K562 (cell line): Measurements from ENCODE around the gene WDR91. TPM values are rescaled to one million over a fixed set of nuclear protein-coding genes. Genes with fewer than 3 reads are reported as not detected.

Experiments used
- ARHGAP35 ChIP-seq: fragments of 450-650 bp; IDR thresholded peaks from 2 replicates; pipeline ENCODE4 v1.6.1; 2018; ENCODE audit not compliant: partially characterized antibody
- FIP1L1 ChIP-seq: fragments of 200-400 bp; formaldehyde crosslinking; IDR thresholded peaks from 2 replicates; pipeline ENCODE4 v1.6.1; 2018; ENCODE audit warnings: mild to moderate bottlenecking, low read depth, low read length; ENCODE audit not compliant: poor library complexity, severe bottlenecking
- MLLT1 ChIP-seq, 2 experiments: fragments of 450-650 bp; IDR thresholded peaks; 2 replicates each; pipeline ENCODE4 v1.6.1; 2016
- NCOR1 ChIP-seq: fragments of 450-650 bp; IDR thresholded peaks from 2 replicates; pipeline ENCODE4 v1.6.1; 2016; ENCODE audit warnings: mild to moderate bottlenecking, moderate library complexity
- RBM22 ChIP-seq: fragments of 200-400 bp; formaldehyde crosslinking; IDR thresholded peaks from 2 replicates; pipeline ENCODE4 v1.6.1; 2018; ENCODE audit warnings: low read length, low read depth; ENCODE audit not compliant: poor library complexity, severe bottlenecking
- TAF1 ChIP-seq: IDR thresholded peaks from 2 replicates; pipeline ENCODE4 v1.6.1; 2011; ENCODE audit warnings: mild to moderate bottlenecking, low read length, moderate library complexity; ENCODE audit not compliant: insufficient read depth, control insufficient read depth, severe bottlenecking; ENCODE audit errors: extremely low read depth
- THRAP3 ChIP-seq: fragments of 450-650 bp; IDR thresholded peaks from 2 replicates; pipeline ENCODE4 v1.6.1; 2016; ENCODE audit warnings: mild to moderate bottlenecking, inconsistent platforms, borderline replicate concordance
- XRCC3 ChIP-seq: fragments of 450-650 bp; IDR thresholded peaks from 2 replicates; pipeline ENCODE4 v1.6.1; 2017; ENCODE audit warnings: mild to moderate bottlenecking, moderate library complexity
- ZFP30 ChIP-seq: fragments of 250-450 bp; sonication (Bioruptor Pico); IDR thresholded peaks from 2 replicates; pipeline ENCODE4 v1.8.0; 2022; ENCODE audit warnings: moderate library complexity, mild to moderate bottlenecking, inconsistent platforms, borderline replicate concordance
- ZKSCAN8 ChIP-seq: fragments of 200-800 bp; sonication (Bioruptor generic); IDR thresholded peaks from 2 replicates; pipeline ENCODE4 v1.6.1; 2016; ENCODE audit warnings: missing genetic modification characterization, missing compliant biosample characterization
- ZNF23 ChIP-seq: fragments of 250-450 bp; sonication (Bioruptor Pico); IDR thresholded peaks from 2 replicates; pipeline ENCODE4 v1.4.0; 2020; ENCODE audit warnings: mild to moderate bottlenecking
- ZNF311 ChIP-seq: fragments of 250-450 bp; sonication (Bioruptor Pico); IDR thresholded peaks from 2 replicates; pipeline ENCODE4 v1.4.0; 2020; ENCODE audit warnings: mild to moderate bottlenecking, moderate library complexity
- ZNF318 ChIP-seq, 2 experiments: fragments of 450-650 bp; IDR thresholded peaks; 2 replicates each; pipeline ENCODE4 v1.6.1; 2016; ENCODE audit warnings: mild to moderate bottlenecking in 2 of 2, borderline replicate concordance in 1 of 2, low read depth in 1 of 2, moderate library complexity in 1 of 2
- ZNF444 ChIP-seq: fragments of 250-450 bp; sonication (Bioruptor Pico); IDR thresholded peaks from 2 replicates; pipeline ENCODE4 v1.4.0; 2020; ENCODE audit warnings: mild to moderate bottlenecking, moderate library complexity
- ZNF830 ChIP-seq: fragments of 250-450 bp; sonication (Bioruptor Pico); IDR thresholded peaks from 2 replicates; pipeline ENCODE4 v1.5.0; 2021; ENCODE audit warnings: mild to moderate bottlenecking
- polyA plus RNA-seq, 8 experiments: library from polyadenylated mRNA; depleted of rRNA in 4 of 8; stranded (reverse) in 5 of 8; unstranded in 3 of 8; fragments of >200 nt; fragmentation: Nextera tagmentation in 2 of 8; fragmentation: Illumina TruSeq in 1 of 8; extraction: Ambion mirVana in 2 of 8; extraction: Trizol in 1 of 8; gene quantifications; 2 replicates each; pipeline versions ENCODE4 v1.2.1 to v1.2.3, GENCODE V29; 2011 to 2014; ENCODE audit warnings: inconsistent platforms in 1 of 8, missing spikeins in 1 of 8
- total RNA-seq, 7 experiments: library from RNA; depleted of rRNA in 6 of 7; stranded (reverse); fragments of >200 nt in 6 of 7; fragmentation: Illumina TruSeq in 2 of 7; extraction: Trizol in 2 of 7; gene quantifications; 2 replicates each; pipeline versions ENCODE4 v1.2.1 to v1.2.3, GENCODE V29; 2011 to 2021; ENCODE audit warnings: low replicate concordance in 1 of 7
- TF ChIP-seq, protein P1 (sequence below): sonication (generic); formaldehyde crosslinking; IDR thresholded peaks from 2 replicates; pipeline ENCODE4 v1.4.0; 2020; ENCODE audit warnings: mild to moderate bottlenecking, missing genetic modification reagents

WDR91 gene
- total and polyA plus RNA-seq, 9 of the 15 experiments (the other 6 are each of a cell fraction or from before 2014, with no cell fraction given), result 1.9 to 18.2 (median 9.8) TPM

DNA sequence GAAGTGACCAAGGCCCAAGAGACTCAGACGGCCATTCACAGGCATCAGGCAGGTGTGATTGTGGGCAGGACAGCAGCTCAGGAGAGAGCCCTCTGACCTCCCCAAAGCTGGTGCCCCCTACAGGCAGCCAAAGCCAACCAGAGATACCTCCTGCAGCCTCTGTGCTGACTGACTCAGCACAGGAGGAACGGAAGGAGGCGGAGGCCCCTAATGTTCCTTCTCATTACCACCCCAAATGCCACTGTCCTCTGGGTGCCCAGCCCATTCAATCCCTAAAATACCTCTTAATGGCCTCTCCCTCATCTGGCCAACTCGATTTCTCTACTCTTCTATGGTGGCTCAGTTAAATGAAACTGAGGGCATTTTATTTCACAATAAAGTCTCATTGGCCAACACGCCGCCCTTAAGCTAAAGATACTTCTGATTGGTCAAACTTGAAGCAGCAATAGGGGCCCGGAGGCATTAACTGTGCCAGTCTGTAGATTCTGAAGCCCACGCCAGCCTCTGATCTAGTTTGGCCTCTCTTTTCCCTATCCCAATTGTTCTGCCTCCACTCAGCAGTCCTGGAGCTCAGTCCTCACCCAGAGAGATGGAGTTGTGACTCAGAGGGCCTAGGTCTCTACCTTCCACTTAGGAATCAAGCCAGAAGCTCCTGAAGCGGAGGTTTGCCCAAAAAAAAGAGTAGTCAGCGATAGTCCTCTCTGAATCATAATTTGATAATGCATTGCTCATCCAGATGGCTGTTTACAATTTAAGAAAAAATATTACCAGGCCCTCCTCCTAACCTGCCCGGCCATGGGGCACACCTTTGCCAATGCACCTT is 42.0 kb downstream of the WDR91 start (continued):
- no peak for TF ChIP-seq MLLT1 (IDR thresholded peaks at IDR 0.05)
- no peak for TF ChIP-seq ZFP30 (CRISPR knock-in tag)
- no peak for TF ChIP-seq ZNF444 (CRISPR knock-in tag)
- no peak for TF ChIP-seq TAF1
- TF ChIP-seq, protein P1, sequence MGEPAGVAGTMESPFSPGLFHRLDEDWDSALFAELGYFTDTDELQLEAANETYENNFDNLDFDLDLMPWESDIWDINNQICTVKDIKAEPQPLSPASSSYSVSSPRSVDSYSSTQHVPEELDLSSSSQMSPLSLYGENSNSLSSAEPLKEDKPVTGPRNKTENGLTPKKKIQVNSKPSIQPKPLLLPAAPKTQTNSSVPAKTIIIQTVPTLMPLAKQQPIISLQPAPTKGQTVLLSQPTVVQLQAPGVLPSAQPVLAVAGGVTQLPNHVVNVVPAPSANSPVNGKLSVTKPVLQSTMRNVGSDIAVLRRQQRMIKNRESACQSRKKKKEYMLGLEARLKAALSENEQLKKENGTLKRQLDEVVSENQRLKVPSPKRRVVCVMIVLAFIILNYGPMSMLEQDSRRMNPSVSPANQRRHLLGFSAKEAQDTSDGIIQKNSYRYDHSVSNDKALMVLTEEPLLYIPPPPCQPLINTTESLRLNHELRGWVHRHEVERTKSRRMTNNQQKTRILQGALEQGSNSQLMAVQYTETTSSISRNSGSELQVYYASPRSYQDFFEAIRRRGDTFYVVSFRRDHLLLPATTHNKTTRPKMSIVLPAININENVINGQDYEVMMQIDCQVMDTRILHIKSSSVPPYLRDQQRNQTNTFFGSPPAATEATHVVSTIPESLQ (CRISPR knock-in tag), result no peak
- TF ChIP-seq THRAP3, result no peak
- TF ChIP-seq ZNF23 (CRISPR knock-in tag), result no peak
- no peak for TF ChIP-seq ZNF311 (CRISPR knock-in tag)
- no peak for TF ChIP-seq RBM22
- TF ChIP-seq ZNF318 (IDR thresholded peaks at IDR 0.05; ENCODE audit: borderline replicate concordance in 1 of 2, low read depth in 1 of 2), result no peak
- no peak for TF ChIP-seq ZKSCAN8 (CRISPR knock-in tag)
- TF ChIP-seq ZNF830 (CRISPR knock-in tag), result no peak
- no peak for TF ChIP-seq XRCC3
- no peak for TF ChIP-seq FIP1L1
- no peak for TF ChIP-seq ARHGAP35
- TF ChIP-seq NCOR1, result no peak
